ENCODE results near the gene ZNF592.
"Not testable (repeated sequence)": the region's sequence is repeated elsewhere in the genome, so short reads cannot be mapped to it uniquely, and the experiment has no call there.

Gene ZNF592

DNA sequence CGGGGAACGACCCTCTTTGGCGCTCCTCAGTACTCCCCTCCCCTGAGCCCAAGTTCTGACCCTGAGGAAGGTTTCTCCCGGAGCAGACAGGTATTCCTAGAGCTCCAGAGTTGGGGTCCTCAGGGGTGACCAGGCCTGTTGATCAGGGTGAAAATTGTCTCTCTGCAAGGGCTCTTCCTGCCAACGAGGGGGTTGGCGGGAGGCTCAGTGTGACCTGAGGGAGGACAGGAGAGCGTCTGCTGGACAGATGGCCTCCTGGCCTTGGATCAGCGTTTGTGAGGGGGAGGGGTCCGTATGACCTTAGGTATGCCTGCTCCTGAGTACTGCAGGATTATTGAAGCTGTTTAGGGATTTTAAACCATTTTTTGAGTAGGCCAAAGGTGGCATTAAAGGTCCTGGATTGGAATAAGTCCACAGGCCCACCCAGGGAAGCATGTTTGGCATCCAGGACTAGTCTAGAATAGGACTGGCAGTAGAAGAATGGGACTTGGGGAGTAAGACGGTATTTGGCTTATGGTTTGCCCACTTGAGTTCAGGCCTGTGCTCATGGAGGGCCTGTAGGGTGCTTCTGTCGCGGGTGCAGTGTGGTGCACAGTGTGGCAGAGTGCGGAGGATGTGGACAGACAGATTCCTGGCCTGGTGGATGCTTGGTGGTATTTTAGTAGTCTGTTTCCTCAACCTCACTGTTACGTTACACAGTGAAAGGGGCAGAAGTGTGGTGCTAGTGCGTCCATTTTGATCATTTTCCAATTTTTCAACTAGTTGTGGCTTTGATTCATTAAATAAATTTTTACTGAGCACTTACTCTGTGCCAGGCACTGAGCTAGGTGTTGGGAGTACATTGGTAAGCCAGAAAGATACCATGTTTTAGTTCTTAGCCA is 959 bp downstream of the ZNF592 start:
- DNase-seq, result peak; percentile 56 to 71

DNA sequence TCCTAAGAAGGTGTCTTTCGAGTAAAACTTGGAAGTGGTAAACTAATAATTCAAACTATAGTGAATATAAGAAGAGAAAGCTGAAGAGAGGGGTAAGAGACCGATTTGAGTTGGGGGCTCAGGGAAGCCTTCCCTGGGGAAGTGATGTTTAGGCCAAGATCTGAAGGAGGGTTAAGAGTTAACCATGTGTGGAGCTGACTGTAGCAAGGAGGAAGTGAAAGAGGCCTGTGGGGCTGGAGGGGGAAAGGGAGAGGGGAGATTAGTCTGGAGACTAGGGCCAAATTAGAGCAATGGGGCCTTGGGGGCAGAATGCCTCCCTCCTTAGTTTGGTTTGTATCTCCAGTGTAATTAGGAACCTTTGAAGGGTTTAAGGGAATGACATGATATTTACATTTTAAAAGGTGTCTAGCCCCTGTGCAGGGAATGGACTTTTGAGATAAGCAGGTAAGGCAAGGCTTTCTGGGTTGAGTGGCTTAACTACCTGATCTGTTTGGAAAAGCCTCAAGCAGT is 2.2 kb downstream of the ZNF592 start:
- peak; percentile 23 to 52 for DNase-seq

DNA sequence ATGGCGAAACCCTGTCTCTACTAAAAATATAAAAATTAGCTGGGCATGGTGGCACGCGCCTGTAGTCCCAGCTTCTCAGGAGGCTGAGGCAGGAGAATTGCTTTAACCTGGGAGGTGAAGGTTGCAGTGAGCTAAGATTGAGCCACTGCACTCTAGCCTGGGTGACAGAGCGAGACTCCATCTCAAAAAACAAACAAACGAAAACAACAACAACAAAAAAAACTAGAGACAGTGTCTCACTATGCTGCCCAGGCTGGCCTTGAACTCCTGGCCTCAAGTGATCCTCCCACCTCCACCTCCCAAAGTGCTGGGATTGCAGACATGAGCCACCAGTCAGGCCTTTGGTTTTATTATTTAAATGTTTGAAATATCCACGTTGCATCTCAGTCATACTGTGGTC is 3.3 kb downstream of the ZNF592 start:
- not testable (repeated sequence) for DNase-seq

DNA sequence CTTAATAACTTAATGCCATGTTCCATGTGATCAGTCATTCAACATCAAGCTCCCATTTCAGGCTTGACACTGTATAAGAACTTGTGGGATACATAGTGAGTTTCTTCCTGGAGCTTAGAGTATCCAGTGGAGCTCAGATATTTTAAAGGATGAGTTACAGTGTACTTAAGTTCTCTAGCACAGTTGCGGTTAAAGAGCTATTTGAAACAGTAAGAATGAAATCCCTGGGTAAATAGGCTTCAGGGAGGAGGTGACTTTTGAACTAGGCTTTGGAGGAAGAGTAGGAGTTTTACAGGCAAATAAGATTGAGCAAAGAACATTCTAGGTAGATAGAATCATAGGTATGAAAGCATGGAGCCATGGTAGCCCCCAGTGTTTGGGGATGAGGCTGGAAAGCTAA is 3.8 kb downstream of the ZNF592 start:
- DNase-seq, result no peak

DNA sequence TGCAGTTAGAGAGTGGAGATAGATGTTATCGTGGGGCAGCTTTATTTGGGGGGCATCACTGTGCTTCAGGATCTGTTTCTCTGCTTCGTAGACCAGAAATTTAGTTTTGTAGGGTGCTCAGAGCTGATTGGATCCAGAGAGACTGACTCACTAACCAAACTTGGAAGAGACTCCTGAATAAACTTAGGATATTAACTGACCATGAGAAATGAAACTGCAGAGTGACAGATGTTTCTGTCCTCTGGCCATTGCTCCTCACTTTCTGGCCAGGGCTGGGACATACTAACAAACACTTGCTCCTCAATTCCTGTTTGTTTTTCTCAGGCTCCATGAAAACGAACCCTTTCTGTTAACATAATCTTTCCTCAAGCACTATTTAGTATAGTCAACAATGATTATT is 4.3 kb downstream of the ZNF592 start:
- no peak for DNase-seq

DNA sequence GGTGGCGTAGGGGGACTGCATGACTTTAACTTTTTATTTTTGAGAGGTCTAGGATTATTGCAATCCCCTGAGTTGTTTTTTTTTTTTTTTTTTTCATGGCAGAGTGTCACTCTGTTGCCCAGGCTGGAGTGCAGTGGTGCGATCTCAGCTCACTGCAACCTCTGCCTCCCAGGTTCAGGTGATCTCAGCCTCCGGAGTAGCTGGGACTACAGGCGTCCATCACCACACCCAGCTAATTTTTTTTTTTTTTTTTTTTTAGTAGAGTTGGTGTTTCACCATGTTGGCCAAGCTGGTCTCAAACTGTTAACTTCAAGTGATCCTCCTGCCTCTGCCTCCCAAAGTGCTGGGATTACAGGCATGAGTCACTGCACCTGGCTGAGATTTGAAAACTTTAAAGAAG is 6.5 kb downstream of the ZNF592 start:
- DNase-seq, result not testable (repeated sequence)

DNA sequence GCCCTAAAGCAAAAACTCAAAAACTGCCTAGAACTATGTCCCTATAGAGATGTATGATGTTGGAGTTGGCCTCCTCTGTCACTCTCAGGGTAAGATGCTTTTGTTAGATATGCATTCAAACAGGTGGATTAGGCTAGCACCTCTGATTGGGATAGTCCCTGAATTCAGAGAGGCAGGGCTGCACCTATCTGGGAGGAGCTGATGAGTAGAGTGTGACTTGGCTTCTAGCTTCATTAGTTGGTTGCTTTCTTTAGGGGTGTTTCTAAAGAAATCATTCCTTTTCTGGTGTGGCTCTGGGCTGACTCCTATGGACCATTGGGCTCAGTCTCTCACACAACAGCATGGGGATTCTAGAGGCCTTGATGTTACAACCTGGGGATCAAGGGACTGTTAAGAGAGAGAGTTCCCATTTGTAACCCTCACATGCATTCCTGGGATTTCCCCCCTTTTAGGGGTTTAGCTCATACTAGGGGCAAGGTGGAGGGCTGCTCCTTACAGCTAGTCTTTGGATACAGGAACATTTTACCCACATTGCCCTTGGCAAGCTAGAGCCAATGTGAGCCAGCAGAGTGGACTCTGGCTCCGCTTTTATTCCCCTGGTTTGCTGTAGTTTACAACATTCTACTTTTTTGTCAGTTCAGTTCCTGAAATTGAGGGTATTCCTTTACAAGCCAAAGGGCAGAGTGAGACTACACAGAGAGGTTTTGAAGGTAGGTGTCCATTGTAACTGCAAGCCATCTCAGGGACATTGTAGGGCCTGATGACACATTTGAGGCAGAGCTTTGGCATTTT is 7.5 kb downstream of the ZNF592 start:
- no peak for DNase-seq

DNA sequence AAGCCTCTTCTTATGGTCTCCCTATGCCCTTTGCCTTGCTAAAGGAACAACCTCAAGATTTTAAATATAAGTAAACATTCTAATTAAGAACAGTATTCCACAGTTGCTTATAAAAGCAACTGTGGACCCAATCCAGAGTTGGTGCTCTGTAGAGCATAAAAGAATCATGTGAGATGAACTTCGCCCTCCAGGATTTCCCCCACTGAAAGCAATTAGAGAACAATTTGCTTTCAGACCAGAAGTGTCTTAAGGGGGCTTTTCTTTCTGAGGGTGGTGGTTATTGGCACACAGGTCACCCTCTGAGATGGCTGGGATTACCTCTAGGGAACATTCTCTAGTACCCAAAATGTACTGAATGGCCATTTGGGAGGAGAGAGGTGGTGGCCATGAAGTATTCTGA is 10.6 kb downstream of the ZNF592 start:
- no peak for DNase-seq

DNA sequence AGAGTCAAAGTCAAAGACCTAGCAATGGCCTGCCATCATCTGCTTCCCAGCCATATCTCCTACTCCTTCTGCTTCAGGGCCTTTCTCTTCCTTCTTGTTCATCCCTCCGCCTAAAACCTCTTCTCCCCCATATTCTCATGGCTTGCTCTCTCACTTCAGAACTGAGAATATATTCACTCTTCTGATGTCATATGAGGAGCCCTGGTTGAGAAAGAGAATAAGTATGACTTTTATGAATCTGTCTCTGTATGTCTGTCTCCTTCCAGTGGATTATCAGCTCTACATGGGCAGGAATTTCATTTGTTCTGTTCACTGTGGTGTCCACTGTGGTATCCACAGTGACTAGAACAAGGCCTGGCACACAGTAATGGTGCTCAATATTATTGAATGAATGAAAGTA is 11.8 kb downstream of the ZNF592 start:
- no peak for DNase-seq

DNA sequence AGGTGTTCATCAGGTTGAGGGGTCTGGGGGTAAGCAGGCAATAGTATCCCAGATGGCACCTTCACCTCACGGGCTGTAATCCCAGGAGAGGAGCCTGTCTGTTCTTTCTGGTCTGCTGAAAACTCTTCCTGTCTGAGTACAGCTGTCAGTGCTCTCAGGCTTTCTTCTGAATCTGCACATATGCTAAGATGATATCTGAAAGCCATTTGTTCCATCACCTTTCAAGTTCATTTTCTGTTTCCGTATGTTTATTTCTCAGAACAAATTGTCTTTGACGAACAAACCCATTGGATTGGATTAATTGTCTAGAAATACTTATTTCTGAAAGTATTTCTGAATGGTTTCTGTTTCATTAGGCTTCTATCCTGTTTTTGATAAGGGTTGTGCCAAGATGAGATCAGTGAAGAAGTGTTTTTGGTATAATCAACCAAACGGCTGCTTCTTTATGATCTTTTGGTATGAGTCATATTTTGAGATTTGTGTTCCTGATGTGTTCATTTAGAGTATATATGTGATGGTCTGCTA is 13.3 kb downstream of the ZNF592 start:
- DNase-seq, result no peak

DNA sequence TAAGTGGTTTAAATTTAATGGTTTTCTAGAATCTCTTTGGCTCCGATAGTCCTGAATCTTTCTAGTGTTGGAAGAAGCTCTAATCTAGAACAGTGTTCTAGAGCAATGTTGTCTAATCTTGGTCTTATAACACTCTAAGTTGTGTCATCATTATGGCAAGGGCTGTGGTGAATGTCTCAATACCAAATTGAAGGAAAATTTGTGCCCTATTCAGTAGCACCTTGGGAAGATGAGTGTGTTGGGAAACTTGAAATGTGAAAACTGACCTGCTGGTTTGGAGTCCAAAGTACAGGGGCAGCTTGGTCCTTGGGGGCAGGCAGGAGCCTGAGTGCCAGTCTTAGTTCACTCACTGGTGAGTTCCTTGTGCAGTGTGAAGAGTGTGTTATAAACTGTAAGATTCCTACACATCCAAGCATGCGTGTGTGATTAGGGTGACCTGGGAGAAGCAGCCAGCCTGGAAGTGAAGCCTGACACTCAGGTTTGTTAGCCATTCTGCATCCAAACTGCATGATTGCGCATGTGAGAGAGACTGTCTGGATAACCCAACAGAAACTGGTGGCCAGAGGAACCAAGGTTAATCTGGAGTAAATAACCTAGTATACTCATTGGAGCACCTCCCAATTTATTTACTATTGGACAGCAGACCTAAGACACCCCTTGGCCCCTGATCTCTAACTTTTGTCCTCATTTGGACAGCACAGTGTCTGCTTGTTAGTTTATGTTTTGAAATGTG is 14.6 kb downstream of the ZNF592 start:
- DNase-seq, result no peak

DNA sequence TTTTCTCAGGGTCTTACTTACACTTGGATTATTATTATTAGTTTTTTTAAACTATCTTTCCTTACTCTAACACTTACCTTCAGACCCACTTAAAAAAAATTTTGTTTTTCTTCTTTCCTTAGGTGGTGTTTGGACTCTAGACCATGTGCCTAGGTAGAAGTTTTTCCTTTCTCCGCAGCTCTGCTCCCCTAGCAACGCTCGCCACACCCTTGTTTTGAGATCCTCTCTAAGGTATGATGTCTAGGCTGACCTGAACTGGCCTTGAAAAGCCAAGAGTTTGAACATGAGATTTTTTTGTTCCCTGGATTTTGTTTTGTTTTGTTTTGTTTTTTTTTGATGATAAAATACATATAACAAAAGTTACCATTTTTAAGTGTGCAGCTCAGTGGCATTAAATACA is 16.2 kb downstream of the ZNF592 start:
- no peak for DNase-seq

DNA sequence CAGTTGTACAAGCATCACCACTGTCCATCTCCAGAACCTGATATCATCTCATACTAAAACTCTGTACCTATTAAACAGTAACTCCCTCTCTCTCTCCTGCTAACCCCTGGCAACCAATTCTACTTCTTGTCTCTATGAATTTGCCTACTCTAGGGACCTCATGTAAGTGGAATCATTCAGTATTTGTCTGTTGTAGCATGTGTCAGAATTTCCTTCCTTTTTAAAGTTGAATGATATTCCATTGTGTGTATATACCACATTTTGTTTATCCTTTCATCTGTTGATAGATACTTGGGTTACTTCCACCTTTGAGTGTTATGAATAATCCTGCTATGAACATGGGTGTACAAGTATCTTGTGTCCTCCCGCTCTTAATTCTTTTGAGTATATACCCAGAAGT is 16.6 kb downstream of the ZNF592 start:
- no peak for DNase-seq

DNA sequence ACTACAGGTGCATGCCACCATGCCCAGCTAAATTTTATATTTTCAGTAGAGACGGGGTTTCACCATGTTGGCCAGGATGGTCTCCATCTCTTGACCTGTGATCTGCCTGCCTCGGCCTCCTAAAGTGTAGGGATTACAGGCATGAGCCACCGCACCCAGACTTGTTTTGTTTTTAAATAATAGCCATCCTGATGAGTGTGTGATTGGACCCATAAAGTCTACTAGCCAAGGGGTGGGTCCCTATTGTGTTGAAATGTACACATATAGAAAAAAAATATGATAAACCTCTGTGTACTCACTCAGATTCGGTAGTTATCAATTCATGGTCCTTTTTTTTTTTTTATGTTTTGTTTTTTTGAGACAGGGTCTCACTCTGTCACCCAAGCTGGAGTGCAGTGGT is 17.3 kb downstream of the ZNF592 start:
- no peak for DNase-seq

DNA sequence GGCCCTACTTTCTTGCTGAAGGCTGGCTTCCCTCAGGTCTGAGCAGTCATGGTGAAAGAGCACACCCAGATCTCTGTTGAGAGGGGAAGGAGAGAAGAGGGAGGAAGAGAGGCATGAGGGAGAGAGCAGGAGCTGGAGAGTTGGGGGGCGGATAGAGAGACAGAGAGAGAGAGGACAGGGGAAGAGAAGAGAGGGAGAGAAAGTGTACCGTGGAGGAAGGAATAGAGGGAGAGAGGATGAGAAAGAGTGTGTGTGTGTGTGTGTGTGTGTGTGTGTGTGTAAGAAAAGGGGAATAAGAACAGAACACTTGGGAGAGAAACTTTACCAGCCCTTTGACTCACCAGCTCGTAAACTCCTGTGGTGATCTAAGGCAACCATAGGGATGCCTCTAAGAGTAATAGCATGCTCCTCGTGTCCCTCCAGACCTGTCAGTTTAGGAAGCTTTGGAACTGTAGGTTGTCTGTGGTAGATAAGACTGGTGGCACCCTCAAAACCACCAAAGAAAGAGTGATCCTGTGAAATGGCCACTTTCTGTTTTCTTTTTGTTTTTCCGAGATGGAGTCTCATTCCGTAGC is 18.2 kb downstream of the ZNF592 start:
- DNase-seq, result no peak

DNA sequence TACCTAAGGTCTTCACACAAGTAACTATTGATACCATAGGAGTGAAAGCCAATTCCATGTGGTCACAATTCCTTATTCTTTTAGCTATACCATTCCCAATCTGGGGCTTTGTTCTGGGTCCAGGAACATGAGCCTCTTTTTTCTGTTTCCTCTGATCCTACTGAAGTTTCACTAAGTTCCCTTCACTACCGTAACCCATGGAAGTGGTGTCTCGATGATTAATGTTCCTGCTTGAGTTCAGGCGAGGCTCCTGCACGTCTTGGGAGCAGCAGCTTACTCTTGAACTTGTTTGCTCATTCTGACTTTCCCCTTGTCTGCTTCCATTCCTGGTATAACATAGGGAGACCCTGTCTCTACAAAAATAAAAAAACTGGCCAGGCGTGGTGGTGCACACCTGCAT is 23.6 kb downstream of the ZNF592 start:
- peak in 1 of 2 donors; percentile 31 for DNase-seq

DNA sequence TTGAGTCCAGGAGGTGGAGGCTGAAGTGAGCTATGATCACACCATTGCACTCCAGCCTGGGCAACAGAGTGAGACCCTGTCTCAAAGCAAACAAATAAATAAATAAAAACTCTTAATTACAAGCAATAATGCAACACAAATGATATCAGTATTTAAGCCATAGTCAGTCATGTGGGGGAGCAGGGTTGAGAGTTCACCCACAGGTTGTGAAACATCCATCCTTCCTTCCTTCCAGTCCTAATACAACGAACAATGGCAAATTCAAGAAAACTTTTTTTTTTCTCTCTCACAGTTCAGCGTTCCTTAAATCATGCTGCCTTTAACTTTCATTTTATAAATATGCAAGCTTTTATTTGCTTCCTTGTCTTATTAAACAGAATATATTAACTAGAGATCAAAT is 24.1 kb downstream of the ZNF592 start:
- DNase-seq, result peak; percentile 35 to 57

DNA sequence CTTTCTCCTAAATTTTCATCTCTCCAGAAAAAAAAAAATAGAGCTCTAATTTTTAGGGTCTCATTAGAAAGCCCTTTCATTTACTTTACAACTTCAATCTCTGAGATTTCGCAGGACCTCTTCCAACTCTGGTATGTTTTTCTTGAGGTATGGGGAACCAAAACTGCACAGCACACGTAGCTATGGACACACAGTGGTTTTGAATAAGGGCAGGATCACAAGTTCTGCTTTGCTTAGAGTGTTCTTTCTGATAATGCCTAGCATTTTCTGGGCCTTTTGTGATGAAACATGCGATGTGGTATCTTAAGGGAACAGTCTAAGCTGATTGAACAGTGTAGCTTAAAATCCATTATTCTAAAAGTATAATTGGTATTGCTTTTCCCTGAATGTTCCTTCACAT is 25.3 kb downstream of the ZNF592 start:
- DNase-seq, result peak; percentile 75 to 87

DNA sequence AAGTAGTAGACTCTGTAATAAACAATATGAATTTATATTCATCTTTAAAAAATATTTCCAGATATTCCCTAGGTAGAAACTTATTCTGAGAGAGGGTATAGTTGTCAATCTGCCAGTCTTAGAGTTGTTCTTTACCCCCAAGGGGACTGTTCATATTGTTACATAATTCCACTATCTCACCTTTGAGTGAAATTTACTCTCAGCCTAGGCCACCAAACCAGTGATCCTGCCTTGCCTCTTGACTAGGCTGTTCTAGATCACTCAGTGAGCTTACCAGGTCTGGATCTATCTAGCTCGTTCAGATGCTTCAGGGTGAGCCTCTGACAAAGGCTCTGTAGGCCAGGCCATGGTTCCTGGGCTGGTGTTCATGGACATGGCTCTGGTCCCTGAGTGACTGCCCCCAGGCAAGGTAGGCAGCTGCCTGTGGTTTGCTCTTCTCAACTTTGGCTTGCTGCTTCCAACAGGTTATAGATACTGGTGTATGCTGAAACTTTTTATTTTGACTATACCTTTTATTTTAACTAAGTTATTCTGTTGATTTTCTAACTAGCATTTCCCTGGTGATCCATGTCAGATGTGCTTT is 27.6 kb downstream of the ZNF592 start:
- DNase-seq, result no peak

DNA sequence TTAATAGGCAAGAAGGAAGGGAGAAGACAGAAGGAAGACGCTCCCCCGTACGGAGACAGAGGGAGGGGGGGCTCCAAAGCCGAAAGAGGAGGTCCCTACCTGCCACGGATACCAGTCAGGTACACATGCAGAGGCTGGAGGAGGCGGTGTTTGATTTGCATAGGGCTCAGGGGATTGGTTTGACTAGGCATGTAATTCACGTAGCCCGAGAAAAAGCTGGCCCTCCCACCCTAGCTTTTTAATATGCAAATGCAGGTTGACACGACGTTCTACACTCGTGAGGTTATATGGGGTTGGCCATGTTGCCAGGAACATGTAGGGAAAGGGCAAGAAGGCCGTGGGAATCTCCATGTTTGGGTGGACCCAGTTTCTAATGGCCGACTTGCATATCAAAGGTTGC is 29.8 kb downstream of the ZNF592 start:
- no peak for DNase-seq

DNA sequence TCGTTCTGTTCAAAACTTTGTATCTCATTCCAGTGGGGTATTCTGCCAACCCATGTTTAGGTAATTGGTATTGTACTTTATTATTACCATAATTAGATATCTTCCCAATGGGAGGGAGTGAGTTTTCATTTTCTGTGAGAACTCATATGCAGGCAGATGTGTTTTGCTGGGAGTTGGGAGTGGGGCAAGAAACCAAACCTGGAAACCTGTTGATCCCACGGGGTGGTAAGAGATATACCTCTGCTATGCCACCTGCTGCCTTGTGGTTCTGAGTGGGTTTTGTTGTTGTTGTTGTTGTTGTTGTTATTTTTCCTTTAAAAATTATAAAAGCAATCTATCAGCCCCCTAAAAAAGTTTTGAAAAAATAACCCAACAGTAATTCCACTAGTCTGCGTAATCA is 32.1 kb downstream of the ZNF592 start:
- no peak for DNase-seq

DNA sequence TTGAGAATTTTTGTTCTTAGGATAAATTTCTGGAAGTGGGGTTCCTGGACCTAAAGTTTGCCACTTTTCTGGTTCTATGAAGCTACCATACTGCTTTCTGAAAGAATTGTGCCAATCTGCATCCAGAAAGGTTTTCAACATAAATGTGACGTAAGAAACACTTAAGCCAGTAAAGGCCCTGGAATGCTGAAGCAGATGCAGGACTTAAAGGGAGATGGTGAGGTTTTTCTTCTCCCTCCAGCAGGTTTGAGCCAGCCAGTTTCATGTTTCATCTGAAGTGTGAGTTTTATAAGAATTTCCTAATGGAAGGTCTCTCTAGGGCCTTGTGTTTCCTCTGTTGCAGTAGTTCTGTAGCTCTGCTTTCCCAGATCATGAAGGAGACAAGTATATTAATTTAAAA is 33.1 kb downstream of the ZNF592 start:
- no peak for DNase-seq
